ENCODE results near the gene PPIL1.

PPIL1 gene

GRCh38 chr6:36833182-36833789, 41.3 kb downstream of the PPIL1 start:
- DNase-seq: no peak

GRCh38 chr6:36832313-36832712, 42.3 kb downstream of the PPIL1 start:
- no peak for DNase-seq

- no peak for DNase-seq
These were observed 44.0 kb downstream of the PPIL1 start for GRCh38 chr6:36830577-36830976.

GRCh38 chr6:36829919-36830544, 44.6 kb downstream of the PPIL1 start:
- DNase-seq: no peak

GRCh38 chr6:36827261-36828079, 47.1 kb downstream of the PPIL1 start:
- no peak for DNase-seq

- DNase-seq: no peak
These were observed 47.9 kb downstream of the PPIL1 start for GRCh38 chr6:36826520-36827227.

GRCh38 chr6:36825994-36826393, 48.6 kb downstream of the PPIL1 start:
- no peak for DNase-seq

- no peak for DNase-seq
These were observed 49.2 kb downstream of the PPIL1 start for GRCh38 chr6:36825452-36825851.

- DNase-seq: no peak
These were observed 50.4 kb downstream of the PPIL1 start for GRCh38 chr6:36824253-36824652.

- DNase-seq: no peak
These were observed 51.0 kb downstream of the PPIL1 start for GRCh38 chr6:36823421-36824096.

- DNase-seq: no peak
These were observed 51.9 kb downstream of the PPIL1 start for GRCh38 chr6:36822506-36823269.

GRCh38 chr6:36821581-36822335, 52.8 kb downstream of the PPIL1 start:
- DNase-seq: no peak

GRCh38 chr6:36820700-36821580, 53.7 kb downstream of the PPIL1 start:
- no peak for DNase-seq

GRCh38 chr6:36818756-36819155, 55.8 kb downstream of the PPIL1 start:
- DNase-seq: no peak

GRCh38 chr6:36817847-36818246, 56.8 kb downstream of the PPIL1 start:
- DNase-seq: no peak

GRCh38 chr6:36817176-36817817, 57.3 kb downstream of the PPIL1 start:
- no peak for DNase-seq

GRCh38 chr6:36815962-36816735, 58.5 kb downstream of the PPIL1 start:
- DNase-seq: no peak

GRCh38 chr6:36814249-36814648, 60.4 kb downstream of the PPIL1 start:
- DNase-seq: no peak

- DNase-seq: no peak
These were observed 61.1 kb downstream of the PPIL1 start for GRCh38 chr6:36813526-36813925.

Measured in NCI-H526 (cell line).